Fibroblast of skin of right biceps (primary cell): ENCODE data around the gene CAMK2D.

Experiments
- DNase-seq: peaks from one replicate; pipeline ENCODE4 v3.0.0-alpha.2; 2013

The CAMK2D gene

DNA sequence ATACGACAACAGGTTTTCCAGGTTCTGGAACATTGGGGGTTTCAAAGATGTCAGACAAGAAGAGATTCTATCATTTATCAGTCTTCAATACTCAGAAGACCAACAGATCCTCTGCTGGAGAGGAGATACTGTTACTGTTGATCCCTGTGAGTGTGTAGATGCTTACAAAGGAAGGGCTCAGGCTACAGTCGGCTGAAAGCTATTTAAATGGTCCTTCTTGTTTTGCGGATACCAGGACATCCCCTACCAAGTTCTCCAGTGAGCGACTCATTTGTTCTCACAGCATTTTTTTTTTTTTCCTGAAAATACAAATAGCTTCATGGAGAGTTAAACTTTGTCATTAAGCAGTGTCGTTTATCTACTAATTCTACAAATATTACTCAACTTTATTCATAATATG, 201.6 kb downstream of the CAMK2D start:
- no peak for DNase-seq

DNA sequence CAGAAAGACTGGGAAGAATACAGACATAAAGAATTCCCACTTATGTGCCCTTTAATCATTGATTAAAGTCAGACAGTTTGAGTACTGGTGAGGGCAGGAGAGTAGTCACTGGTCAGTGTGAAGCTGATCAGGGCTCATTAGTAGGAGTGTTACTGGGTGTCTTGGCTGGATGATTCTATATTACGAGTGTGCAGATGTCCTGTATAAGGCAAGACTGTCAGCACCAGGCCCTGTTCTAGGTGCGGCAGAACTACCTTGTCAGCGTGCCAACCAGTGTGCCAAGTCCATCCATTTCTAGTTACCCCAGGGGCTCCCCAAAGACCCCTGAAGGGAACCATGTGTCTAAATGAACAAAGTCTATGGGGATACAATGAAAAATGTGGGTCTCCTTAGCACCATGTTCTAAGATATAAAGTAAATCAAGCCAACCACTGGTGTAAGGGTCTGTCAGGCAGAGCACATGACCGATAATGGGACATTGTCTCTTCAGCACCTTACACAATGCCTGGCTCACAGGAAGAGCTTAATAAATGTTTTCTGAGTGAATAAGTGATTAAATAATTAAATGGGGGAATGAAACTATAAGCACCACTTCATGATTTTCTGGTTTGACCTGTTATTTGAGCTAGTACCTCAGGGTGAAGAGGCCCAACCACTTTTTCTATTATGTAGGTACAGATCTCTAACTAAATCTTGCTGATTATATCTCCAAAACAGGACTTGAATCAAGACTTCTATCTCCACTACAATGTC, 205.0 kb downstream of the CAMK2D start:
- no peak for DNase-seq

DNA sequence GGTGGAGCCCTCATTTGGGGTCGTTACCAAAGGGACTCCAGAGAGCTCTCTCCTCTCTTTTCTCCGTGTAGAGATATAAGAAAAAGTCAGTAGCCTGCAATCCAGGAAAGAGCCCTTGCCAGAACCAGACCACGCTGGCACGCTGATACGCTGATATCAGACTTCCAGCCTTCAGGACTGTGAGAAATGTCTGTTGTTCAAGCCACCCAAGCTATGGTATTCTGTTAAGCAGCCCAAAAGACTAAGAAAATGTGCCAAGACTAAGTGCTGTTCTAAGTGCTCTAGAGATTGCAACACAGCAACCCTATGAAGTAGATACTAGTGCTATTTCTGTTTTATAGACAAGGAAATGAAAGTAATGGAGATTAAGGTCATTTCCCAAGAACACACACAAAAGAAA, 205.7 kb downstream of the CAMK2D start:
- no peak for DNase-seq

DNA sequence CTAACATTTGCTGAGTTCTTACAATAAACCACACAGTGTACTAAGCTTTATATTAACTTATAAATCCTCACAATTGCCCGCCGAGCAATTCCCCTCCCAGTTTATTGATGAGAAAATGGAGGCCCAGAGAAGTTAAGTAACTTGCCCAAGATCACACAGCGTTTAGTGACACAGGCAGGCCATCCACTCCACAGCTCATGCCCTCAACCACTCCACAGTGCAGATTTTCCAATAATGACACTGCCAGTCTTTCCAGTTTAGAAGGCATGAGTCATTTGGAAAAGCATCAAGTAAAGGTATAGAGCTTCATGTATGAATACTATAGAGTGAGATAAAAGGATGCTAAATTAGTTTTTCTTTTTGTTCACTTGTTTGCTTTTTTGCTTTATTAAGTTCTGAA, 208.5 kb downstream of the CAMK2D start:
- no peak for DNase-seq

DNA sequence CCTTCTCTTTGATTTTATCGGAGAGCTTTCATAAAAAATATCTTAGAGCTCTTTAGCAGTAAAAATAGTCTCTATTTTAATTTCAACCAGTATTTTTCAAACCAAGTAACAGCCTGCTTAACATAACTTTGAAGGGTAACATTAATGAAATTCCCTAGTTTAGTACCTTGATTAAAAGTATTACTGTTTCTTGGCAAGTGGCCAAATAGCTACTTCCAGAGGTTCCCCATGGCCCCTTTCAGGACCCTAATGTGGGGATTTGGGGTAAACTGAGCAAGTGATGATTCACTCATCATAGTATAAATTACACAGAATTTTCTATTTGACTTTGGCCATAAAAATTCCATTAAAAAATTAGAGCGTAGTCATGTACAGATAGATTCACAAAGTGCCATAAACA, 211.0 kb downstream of the CAMK2D start:
- no peak for DNase-seq

DNA sequence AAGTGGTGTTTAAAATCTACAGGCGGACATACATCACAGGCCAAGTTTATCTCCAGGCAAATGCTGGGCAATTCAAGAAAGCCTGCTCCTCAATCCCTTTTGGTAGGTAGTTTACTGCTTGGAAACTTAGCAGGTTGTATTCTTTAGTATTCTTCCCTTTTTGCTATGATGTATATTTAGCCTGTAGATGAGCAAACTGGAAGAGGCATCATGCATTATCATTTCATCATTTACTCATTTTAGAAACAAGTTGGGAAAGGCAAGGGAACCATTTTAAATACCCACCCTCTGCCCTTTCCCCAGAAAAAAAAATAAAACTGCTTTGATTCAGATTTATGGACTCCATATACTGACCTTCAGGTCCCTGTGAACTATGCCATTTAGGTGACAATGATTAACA, 213.2 kb downstream of the CAMK2D start:
- DNase-seq, result no peak

DNA sequence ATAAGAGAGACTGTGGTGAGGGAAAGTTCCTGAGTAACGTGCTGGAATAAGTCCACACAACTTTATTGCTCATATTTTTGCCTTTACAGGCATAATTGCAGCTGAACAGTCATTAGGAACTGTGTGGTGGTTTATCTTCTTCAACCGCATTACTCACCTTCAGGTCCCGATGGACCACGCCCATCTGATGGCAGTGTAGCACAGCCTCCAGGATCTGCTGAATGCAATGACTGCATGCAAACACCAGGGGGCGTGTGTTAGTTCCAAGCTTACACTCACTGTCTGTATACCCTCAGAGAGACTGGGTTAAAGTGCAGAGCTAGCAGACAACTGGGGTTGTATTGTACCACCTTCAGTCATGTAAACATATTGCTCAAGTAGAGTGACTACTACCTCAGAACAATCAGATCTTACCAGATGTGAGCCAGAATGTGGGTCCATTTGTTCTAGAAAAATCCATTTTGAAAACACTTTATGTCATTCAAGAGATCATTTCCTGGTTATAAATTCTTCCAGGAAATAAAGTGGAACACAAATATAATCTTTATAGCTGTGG, 214.0 kb downstream of the CAMK2D start:
- peak; percentile 97 for DNase-seq

DNA sequence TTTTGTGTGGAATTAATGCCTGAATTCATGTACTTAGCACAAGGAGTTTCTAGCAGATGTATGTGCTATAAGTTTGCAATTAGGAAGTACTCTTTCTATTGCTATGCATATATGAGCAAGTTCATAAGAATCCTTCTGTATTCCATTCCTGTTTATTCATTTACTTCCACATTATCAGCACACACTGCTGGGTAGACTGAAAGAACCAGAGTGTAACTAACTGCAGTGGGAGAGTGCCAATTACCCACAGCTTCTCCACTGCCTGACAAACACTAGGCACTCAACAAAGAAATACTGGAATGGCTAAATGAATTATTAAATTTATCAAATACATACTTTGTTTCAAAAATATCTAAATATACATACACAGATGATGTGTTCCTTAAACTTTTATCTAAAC, 219.6 kb downstream of the CAMK2D start:
- peak; percentile 48 for DNase-seq

DNA sequence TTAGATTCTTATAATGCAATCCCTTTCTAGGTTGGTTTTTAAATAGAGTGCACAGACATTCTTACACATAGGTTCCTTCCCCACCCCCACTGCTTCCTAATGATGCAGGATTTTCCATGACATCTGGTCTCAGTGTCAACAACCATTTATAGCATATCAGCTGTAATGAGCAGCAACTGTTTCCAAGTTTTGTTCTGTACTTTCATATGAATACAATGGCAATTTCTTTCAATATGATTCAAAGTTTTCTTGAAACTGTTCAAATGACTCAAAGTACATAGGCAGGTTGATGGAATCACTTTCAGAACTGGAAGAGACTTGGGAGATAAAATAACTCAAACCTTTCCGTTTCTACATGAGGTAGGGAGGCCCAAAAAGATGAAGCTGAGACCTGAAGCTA, 220.7 kb downstream of the CAMK2D start:
- DNase-seq, result peak; percentile 52

DNA sequence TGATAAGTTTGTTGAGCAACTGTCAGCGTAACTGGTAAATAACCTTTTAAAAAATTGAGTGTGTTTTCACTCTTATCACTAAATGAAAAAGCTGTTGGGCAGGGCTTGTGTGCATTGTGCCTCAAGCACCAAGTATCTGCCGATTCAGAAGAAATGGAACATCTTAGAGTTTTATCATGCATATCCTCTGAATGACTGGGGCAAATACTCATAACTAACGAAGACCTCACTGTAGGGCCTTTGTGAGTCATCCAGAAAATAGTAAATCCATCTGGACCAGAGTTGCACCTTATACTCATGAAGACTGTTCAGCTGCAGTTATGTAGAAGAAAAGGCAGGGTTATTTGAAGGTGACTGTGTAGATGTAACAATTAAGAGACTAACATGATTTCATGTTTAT, 222.1 kb downstream of the CAMK2D start:
- DNase-seq, result peak; percentile 83

DNA sequence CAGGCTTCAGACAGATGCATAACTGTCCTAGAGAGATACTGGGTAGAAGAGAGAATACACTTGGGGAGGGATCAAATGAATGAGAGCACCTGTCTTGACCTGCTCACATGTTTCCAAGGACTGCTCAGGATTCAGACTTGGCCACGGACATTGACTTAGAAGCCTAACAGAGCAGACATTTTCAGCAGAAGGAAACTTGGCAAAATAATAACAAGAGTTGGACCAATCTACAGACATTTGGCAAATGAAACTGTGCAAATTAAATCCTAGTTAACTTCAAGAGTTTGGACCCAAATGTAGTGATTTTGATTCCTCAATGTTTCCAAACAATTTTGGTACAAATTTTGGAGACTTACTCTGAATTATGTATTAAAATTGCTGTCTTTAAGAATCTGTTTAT, 223.9 kb downstream of the CAMK2D start:
- no peak for DNase-seq

DNA sequence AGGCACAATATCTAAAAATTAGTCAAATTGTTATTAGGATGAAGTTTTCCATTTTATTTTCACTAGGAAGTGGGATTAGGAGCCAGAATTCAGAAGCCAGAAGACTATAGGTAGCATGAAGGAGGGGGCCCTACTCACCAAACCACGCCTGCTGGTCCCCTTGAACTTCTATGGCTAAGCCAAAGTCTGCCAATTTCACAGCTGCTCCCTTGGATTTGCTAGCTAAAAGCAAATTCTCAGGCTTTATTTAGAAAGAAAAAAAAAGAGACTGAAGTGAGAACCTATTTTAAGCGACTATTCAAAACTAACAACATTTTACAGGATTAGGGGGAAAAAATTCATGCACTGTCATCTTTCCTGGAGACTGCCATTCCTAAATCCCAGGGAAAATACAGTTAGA, 224.3 kb downstream of the CAMK2D start:
- DNase-seq, result no peak

DNA sequence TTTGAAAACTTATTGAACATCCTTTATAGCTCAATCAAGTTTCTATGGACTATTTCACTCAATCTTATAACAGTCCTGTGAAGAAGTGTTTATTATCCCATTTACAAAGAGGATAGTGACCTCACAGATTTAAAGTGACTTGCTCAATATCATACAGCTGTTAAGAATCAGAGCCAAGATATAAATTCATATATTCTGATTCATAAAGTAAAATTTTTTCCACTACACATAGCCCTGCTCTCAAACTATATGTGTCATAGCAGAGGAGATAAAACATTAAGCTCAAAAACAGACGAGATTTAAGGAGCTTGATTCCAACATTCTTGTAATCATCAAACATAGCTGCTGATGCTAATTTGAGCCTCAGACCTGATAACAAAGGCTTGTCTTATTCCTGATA, 226.8 kb downstream of the CAMK2D start:
- peak; percentile 63 for DNase-seq

DNA sequence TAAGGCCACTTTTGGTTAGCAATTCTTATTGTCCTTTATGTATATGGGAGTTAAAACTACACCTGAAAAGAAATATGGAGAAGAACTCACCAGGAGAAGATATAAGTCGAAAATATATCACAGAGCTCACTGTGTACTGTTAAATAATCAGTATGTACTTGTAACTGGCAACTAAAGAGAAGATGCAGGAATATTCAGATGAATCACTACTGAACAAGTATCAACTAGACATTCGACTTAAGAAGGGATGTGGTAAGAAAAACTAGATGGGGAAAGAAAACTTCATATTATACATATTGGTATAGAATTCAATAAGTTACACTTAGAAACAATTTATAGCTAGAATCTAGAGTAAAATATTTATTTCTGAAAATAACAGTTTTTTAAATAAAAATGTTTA, 230.0 kb downstream of the CAMK2D start:
- no peak for DNase-seq

DNA sequence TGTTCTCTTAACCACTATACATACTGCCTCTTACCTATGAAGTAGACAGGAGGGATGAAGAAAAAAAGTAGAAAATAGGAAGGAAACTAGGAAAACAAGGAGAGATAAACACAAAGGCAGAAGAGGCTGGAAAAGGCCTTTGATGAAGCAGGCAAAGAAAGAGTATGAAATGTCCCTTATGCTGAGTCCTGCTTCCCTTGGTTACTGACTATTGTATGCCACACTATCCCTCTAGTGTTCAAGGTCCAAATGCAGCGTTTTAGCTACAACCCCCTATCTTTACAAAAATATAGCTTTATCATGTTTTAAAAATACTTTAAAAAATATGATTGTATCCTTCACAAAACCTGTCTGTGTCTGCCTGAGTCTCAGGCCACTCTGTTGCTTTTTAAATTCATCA, 233.1 kb downstream of the CAMK2D start:
- no peak for DNase-seq

DNA sequence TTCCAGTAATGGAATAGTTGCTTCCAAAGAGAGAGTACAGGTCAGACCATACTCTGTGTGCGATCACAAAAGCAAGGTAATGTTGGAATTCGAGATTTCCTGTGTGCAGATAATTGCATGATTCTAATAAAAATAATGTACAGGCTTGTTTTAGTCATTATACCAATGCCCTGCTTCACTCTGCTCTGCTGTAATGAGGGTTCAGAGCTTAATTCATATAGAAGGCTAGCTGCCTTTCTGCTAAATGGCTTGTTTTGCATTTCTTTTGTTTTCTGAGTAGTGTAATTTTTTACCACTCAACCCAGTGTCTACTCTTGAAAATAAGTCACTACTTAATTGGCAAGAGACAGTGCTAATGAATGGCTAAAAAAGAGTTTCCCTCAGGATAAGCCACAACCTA, 236.0 kb downstream of the CAMK2D start:
- DNase-seq, result no peak

DNA sequence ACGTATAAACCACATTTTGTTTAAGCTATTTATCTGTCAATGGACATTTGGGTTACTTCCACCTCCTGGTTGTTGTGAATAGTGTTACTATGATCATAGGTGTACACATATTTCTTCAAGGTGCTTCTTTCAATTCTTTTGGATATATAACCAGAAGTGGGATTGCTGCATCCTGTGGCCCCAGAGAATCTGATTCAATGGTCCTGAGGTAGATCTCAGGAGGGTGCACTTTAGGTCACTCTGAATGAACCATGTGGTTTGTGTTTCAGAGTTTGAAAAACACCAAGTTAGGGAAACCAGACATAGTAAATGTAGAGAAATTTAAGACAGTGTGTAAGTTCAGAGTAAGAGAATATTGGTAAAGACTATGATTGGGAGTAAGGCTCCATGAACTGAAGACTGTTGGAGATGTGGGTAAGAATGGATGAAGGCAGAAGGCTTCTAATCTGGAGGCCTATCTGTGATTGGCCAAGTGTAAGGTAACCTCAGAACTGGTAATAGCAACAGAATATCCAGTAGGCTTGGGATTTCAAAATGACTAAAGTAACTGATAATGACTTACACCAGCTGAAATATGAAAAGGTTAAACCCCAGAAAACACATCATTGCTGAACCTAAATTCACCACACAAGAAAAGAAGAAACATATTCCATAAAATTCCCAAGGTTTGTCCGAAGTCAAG, 236.9 kb downstream of the CAMK2D start:
- no peak for DNase-seq

DNA sequence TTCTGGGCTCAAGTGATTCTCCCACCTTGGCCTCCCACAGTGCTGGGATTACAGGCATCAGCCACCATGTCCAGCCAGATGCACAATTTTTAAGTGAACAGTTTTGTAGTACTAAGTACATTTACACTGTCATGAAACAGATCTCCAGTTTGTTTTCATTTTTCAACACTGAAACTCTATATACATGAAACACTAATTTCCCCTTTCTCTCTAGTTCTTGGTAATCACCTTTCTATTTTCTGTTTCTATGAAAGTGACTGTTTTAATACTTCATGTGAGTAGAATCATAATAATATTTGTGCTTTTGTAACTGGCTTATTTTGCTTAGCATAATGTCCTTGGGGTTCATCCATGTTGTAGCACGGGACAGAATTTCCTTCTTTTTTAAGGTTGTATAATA, 237.4 kb downstream of the CAMK2D start:
- no peak for DNase-seq

DNA sequence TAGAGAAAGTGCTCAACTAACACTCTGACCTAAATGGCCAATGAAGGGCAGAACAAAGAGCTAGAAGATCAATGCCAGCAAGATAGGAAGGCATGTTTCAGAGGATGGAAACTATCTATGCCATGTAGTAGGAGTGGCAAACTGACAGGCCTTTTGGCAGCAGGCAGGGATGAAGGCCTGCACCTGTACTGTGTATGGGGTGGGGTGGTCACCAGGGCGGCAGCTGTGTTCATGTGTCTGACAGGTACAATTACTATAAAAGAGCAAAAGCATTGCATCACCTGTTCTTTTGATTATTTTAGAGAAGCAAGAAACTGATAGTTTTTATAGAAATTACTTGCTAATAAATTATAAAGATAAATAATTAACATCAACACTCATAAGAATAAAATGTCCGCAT, 239.1 kb downstream of the CAMK2D start:
- no peak for DNase-seq

DNA sequence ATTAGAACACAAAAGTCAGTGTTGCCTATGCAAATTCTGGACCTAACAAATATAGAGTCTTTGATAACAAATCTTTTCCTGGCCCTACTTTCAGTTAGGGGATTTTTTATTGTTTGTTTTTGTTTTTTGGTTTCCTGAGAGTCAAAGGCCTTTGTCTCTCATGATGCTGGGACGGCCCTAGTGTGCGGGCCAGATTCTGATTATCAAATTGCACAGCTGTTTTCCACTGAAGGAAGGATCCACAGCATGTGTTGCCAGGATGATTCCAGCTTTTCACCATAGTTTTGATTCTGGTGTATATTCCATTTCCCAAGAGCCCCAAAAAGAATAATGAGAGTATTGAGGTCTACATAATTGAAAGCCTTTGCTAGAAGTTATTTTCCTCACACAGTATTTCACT, 248.2 kb downstream of the CAMK2D start:
- no peak for DNase-seq

DNA sequence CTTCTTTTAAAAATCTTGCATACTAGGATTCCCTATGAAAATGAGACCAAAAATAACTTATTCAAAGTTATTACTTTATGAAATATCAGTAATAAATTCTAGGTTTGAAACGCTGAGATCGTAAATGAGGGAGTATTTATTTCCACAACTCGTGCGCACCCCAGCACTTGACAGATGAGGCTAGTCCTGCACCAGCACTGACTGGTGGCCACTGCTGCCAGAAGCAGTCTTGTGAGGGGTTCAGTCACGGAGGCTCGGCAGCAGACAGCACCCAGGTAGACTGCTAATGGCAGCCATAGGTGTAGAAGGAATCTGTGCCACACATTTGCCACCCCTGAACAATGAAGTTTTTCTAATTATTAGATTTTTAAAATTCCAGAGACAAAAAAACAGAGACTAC, 248.7 kb downstream of the CAMK2D start:
- no peak for DNase-seq

DNA sequence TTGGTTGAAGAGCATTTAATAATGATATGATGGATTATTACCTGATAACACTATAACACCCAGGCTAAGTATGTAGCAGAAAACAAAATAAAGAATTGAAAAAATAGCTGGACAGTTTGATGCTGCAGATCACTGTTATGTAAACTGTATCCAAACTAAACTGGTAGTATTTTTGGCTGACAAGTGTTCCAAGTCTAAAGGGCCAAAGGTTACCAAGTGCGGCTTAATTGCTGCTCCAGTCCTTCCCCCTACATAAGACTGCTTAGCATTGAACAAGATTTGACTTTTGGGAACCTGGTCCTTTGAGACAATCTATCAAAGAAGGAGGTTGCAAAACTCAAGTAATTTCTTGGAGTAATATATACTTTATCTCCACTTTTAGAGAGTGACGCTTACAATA, 249.6 kb downstream of the CAMK2D start:
- DNase-seq, result no peak

DNA sequence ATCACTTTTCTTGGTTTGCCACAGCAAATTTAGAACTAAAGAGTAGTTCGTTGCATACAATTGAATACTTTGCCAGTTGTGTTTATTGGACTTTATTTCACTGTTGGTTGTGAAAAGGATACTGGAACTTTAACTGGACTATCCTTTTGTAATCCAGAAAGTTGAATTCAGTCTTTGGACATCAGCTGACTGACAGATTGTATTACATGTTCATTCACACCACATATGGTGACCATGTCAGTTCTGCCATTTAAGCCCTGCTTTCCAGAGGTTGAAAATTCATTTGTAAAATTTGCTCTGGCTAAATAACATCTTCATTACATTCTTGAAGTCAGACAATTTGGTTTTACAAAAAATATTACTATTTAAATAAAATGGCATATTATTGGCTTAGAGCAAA, 251.7 kb downstream of the CAMK2D start:
- no peak for DNase-seq

DNA sequence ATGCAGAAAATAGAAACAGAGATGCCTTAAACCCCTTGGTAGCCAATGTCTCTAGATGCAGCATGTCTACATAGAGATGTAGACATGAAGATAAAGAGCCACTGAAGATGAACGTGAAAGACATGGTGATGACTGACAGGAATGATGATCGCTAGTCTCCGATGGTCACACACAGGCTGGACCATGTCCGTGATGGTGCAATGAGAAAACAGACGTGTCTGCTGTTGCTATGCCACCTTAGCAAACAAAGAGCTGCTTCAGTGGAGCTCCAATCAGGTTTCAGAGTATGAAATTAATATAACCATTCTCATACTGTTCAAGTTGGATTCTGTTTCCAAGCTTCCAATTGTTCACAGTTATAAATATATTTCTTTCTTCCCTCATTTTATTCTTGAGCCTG, 256.5 kb downstream of the CAMK2D start:
- no peak for DNase-seq

DNA sequence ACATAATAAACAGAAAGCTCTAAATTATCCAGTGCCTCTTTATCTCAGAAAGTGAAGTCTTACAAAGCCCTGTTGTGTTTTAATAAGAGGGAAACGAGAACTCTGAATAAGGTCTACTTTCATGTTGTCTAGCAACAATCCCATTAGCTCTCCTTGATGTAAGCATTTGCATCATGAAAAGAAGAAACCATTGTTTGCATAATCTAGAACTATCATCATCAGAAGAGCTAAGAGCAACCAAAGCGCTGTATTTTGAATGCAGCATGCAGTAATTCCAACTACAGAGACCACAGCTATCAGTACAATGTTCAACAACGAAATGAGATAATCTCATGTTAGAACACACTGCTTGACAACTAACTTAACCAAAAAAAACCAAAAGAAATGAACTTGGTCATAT, 257.1 kb downstream of the CAMK2D start:
- no peak for DNase-seq
